Pancreas (tissue), 10 donors: ENCODE data around the gene SIK2. TPM values are rescaled to one million over a fixed set of nuclear protein-coding genes. Genes with fewer than 3 reads are reported as not detected.
"Not testable (repeated sequence)": the region's sequence is repeated elsewhere in the genome, so short reads cannot be mapped to it uniquely, and the experiment has no call there.

Source experiments
- ATAC-seq, 4 donors: fragments of 200-7000 bp; cut with Tn5 transposase; one replicate each; pipeline versions ENCODE4 v1.8.0 to v1.9.1; 2020; ENCODE audit warnings: mild to moderate bottlenecking in 4 of 4, moderate library complexity in 4 of 4
- DNase-seq, 6 donors: peaks; one replicate each; pipeline ENCODE4 v3.0.0-alpha.2; 2020
- FAIRE-seq: peaks from 2 replicates; lab custom pipeline; 2012; peaks lifted over from hg19 to GRCh38; lab: Jason Lieb, UNC
- H3K27ac ChIP-seq, 4 donors: fragments of 200-600 bp; sonication (generic); 1 replicate in 3 of 4; 2 replicates in 1 of 4; pipeline versions ENCODE4 v1.5.0 to v1.8.0; 2020
- H3K27me3 ChIP-seq, 4 donors: fragments of 200-600 bp; one replicate each; pipeline ENCODE4 v1.8.0; 2021
- H3K36me3 ChIP-seq, 3 donors: fragments of 200-600 bp; sonication (generic) in 1 of 3; one replicate each; pipeline versions ENCODE4 v1.5.0 to v1.8.0; 2020 to 2021
- H3K4me1 ChIP-seq, 3 donors: fragments of 200-600 bp; one replicate each; pipeline ENCODE4 v1.8.0; 2021
- H3K4me3 ChIP-seq, 4 donors: fragments of 200-600 bp; sonication (generic) in 2 of 4; one replicate each; pipeline versions ENCODE4 v1.5.0 to v1.8.0; 2020 to 2021
- H3K9me3 ChIP-seq, 4 donors: fragments of 200-600 bp; one replicate each; pipeline ENCODE4 v1.8.0; 2021
- WGBS, 2 donors: extraction: QIAGEN DNeasy Blood & Tissue Kit; methylation state at CpG; one replicate each; pipeline ENCODE4 v1.1.7; 2013; 5-methylcytosine and 5-hydroxymethylcytosine counted together
- intact Hi-C, 3 donors: fragments of 100-400 bp; cut with DNase I; formaldehyde crosslinking; loops; one replicate each; pipeline versions ENCODE4 v1.11.1 to v1.14.2; 2022
- polyA plus RNA-seq, 2 donors: library from polyadenylated mRNA; stranded (reverse); fragments of 200-250 nt; gene quantifications; one replicate each; pipeline ENCODE4 v1.2.3, GENCODE V29; 2013
- total RNA-seq, 6 donors: library from RNA; stranded (reverse); fragmentation: NEBNext Ultra II Directional in 4 of 6; extraction: Animal tissue kit (Norgen Biotek cat#: 25700) in 4 of 6; gene quantifications; one replicate each; pipeline versions ENCODE4 v1.2.1 to v1.2.4, GENCODE V29; 2021 to 2023
- TF ChIP-seq, protein P1 (sequence below), 4 donors: fragments of 200-600 bp; sonication (generic) in 3 of 4; IDR thresholded peaks; one replicate each; pipeline versions ENCODE4 v1.5.0 to v1.8.0; 2021; ENCODE audit warnings: antibody characterized with exemption in 4 of 4
- donor health status: healthy with polysubstance abuse.
- donor health status: DM: no; HTN: no; CAD: no; lungs with moderate emphysema.
- donor health status: DM: no; HTN: no; CAD: no.
- donor health status: control.
- donor health status: control.
- donor health status: Bipolar disorder and iron deficiency.
- donor health status: DM: yes; HTN: yes; CAD: no.
- donor health status: DM: no; HTN: no; CAD: no.
- donor health status: DM: no; HTN: no; CAD: no.
- donor health status: DM: yes; HTN: yes; CAD: no.

SIK2 gene
- total and polyA plus RNA-seq, 8 donors, result 4.7 to 24.7 (median 17.5) TPM

DNA sequence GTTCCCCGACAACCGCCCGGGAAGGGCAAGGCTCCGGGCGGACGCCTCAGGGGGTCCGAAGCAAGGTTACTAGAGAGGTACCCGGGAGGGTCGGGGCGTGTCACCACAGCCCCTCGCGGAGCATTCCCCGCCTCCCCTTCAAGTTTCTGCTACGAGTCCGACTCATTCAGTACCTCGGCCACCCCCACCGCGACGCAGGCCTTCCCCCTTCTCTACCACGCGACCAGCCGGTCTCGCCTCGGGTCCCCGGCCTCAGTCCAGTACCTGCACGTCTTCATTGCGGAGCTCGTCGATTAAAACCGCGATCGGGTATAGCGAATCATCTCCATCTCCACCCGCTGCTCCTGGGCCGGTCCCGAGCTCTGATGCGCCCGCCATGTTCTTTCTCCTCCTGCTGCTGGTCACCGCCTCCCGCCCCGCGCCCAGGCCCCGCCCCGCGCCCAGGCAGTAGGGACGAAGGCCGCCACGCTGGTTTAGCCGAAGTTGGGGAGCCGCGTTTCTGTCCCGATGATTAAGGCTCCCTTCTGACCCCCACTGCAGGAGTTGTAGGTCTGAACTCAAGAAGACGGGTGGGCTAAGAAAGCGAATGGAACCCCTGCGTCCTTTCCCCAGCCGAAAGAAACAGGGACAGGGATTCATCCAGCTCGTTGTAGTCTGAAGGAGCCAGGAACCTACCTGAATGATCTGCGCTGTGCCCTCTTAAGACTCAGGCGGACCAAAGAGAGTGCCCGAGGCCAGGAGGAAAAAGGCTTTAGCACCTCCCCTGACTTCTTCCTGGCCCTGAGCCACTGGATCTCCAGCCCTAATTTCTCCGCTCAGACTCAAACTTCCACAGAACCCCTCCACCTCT, 164.0 kb downstream of the SIK2 start, which contains the start of gene PPP2R1B:
Gene PPP2R1B (minus strand): TSS at position 406 of the 850 bp plus-strand sequence. CDS start 28 bp downstream, at position 378.
- WGBS, 2 donors, result 0 to 1% methylated on average over 57 to 61 of the region's 61 CpGs
- intact Hi-C loops, result loop anchor here in 1 of 3 donors (5.0 kb wide), 1 partner anchor 164 kb away; the partner anchor contains the start of gene SIK2
- Histone ChIP-seq H3K27ac (peak within 1 kb of the TSS; percentile 66 to 88 (median 87)), H3K27me3 (no peaks in the 10 kb centered on the region), H3K4me3 (peak within 1 kb of the TSS; percentile 79 to 95 (median 90)), H3K4me1 (peaks cover 9 to 40% (median 10%) of the 10 kb centered on the region in 3 donors), H3K9me3 (no peaks in the 10 kb centered on the region), H3K36me3 (peaks cover 0 to 15% (median 4%) of the 10 kb centered on the region in 3 donors)
- no peak for FAIRE-seq
- TF ChIP-seq, protein P1, sequence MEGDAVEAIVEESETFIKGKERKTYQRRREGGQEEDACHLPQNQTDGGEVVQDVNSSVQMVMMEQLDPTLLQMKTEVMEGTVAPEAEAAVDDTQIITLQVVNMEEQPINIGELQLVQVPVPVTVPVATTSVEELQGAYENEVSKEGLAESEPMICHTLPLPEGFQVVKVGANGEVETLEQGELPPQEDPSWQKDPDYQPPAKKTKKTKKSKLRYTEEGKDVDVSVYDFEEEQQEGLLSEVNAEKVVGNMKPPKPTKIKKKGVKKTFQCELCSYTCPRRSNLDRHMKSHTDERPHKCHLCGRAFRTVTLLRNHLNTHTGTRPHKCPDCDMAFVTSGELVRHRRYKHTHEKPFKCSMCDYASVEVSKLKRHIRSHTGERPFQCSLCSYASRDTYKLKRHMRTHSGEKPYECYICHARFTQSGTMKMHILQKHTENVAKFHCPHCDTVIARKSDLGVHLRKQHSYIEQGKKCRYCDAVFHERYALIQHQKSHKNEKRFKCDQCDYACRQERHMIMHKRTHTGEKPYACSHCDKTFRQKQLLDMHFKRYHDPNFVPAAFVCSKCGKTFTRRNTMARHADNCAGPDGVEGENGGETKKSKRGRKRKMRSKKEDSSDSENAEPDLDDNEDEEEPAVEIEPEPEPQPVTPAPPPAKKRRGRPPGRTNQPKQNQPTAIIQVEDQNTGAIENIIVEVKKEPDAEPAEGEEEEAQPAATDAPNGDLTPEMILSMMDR (IDR thresholded peaks at IDR 0.05), result no peak
- peak; percentile 93 to 97 (median 94) for ATAC-seq
- DNase-seq, result peak; percentile 66 to 90 (median 80)

- peaks cover 4 to 34% (median 10%) of the 10 kb centered on the region in 3 donors for H3K4me1 ChIP-seq
- FAIRE-seq (no peak), DNase-seq (no peak), ATAC-seq (peak in 1 of 4 donors; percentile 48)
- intact Hi-C loops, result loop anchor here in 1 of 3 donors (5.0 kb wide), 1 partner anchor 164 kb away; the partner anchor contains the start of gene SIK2
- 1 to 3% methylated on average over 7 of the region's 7 CpGs for WGBS, 2 donors
- no peaks in the 10 kb centered on the region for H3K9me3 ChIP-seq
- H3K27ac ChIP-seq, result peak overlapping the region; percentile 64 to 88 (median 87)
- H3K27me3 ChIP-seq, result no peaks in the 10 kb centered on the region
- peak overlapping the region; percentile 79 to 95 (median 90) for H3K4me3 ChIP-seq
- peaks cover 0 to 15% (median 4%) of the 10 kb centered on the region in 3 donors for H3K36me3 ChIP-seq
- TF ChIP-seq, protein P1 (IDR thresholded peaks at IDR 0.05), result no peak
Observed at GRCh38 chr11:111766834-111767142, 164.5 kb downstream of the SIK2 start.

GRCh38 chr11:111770581-111771134, 168.4 kb downstream of the SIK2 start:
- H3K36me3 ChIP-seq, result no peaks in the 10 kb centered on the region
- H3K4me1 ChIP-seq, result peaks cover 6 to 26% (median 6%) of the 10 kb centered on the region in 3 donors
- ATAC-seq (no peak), FAIRE-seq (no peak), DNase-seq (no peak)
- WGBS, 2 donors, result 52 to 67% methylated on average over 4 of the region's 4 CpGs
- no peaks in the 10 kb centered on the region for H3K27me3 ChIP-seq
- no peak overlapping the region for H3K4me3 ChIP-seq
- TF ChIP-seq, protein P1 (IDR thresholded peaks at IDR 0.05), result no peak
- no peaks in the 10 kb centered on the region for H3K9me3 ChIP-seq
- intact Hi-C loops, result no loop called here
- H3K27ac ChIP-seq, result no peak overlapping the region

DNA sequence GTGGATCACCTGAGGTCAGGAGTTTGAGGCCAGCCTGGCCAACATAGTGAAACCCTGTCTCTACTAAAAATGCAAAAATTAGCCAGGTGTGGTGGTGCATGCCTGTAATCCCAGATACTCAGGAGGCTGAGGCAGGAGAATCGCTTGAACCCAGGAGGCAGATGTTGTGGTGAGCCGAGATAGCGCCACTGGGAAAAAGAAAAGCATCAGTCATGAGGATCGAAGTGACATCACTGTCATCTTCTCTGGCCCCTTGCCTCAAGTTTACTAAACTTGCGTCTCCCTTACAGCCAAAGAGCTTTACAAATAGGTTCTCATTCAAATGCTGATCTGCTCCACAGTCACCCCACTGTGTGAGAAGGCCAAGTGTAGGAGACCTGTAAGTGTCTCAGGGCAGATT, 169.0 kb downstream of the SIK2 start:
- H3K36me3 ChIP-seq, ATAC-seq, H3K4me3 ChIP-seq, H3K9me3 ChIP-seq, FAIRE-seq, DNase-seq, intact Hi-C loops, H3K27me3 ChIP-seq, H3K27ac ChIP-seq: not testable (repeated sequence)
- WGBS, 2 donors, result 95 to 96% methylated on average over 5 of the region's 5 CpGs
- peaks cover 6 to 26% (median 6%) of the 10 kb centered on the region in 3 donors for H3K4me1 ChIP-seq

DNA sequence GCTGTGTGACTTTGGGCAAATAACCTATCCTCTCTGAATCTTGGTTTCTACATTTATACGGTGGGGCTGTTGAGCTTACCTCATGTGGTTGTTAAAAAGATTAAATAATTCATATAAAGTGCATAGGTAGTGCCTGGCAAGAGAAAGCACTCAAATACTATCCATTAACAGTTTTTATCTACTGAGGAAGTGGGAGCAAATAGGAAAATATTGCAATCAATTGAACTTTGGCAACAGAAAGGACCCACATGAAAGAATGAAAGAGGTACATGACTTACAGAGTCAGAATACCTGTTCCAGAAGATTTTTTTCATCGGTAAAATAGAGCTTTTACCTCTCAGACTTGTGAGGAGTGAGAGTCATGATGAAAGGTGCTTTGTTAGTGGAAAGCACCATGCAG, 170.3 kb downstream of the SIK2 start:
- peak in 2 of 4 donors; percentile 4 to 6 for ATAC-seq
- Histone ChIP-seq H3K27me3 (no peaks in the 10 kb centered on the region), H3K9me3 (no peaks in the 10 kb centered on the region), H3K27ac (peak overlapping the region in 2 of 4 donors; percentile 25 to 34), H3K4me1 (peaks cover 10 to 28% (median 11%) of the 10 kb centered on the region in 3 donors), H3K4me3 (no peak overlapping the region), H3K36me3 (no peaks in the 10 kb centered on the region)
- no peak for DNase-seq
- FAIRE-seq, result no peak
- TF ChIP-seq, protein P1 (IDR thresholded peaks at IDR 0.05), result no peak
- intact Hi-C loops, result no loop called here
- 12 to 19% methylated on average over 2 of the region's 2 CpGs for WGBS, 2 donors
